ENCODE measurements around the gene GIPC3. TPM values are rescaled to one million over a fixed set of nuclear protein-coding genes. Genes with fewer than 3 reads are reported as not detected.
"Not testable (repeated sequence)": the region's sequence is repeated elsewhere in the genome, so short reads cannot be mapped to it uniquely, and the experiment has no call there.

GIPC3 gene
- total RNA-seq, 1 experiment from 2014 or later: 0.34 TPM

DNA sequence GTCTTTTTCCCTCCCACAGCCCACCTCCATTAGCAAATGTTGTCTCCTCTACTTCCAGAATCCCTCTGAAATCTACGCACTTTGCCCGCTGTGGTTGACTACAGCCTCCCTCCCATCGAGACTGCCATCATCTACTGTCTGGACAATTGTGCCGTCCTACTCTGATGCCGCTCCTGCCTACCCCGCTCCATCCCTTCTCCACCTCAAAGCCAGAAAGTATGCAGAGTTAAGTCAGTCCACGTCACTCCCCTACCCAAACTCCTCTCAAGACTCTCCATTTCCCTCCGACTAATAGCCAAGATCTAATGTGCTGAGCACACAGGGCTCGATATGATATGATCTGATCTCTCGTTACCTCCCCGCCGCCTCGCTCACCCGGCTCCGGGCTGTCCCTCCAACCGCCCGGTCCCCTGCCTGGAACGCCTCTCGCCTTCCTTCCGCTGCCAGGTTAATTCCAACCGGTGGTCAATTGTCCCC, 40.8 kb downstream of the GIPC3 start:
- ChIA-PET CTCF (no interaction called here), POLR2A (ENCODE audit: low non-redundant PET) (no interaction called here)
- no peaks in the 10 kb centered on the region for H3K27me3 ChIP-seq (replicated peaks; ENCODE audit: insufficient read depth, low read depth, low read length, poor library complexity)
- H3K4me3 ChIP-seq (ENCODE audit: low read depth, low read length, poor library complexity, severe bottlenecking): peak overlapping the region; percentile 90
- intact Hi-C loops (cut with micrococcal nuclease; ENCODE audit: unreplicated experiment): no loop called here
- peak overlapping the region; percentile 97 for H3K27ac ChIP-seq (ENCODE audit: low read depth, low read length, poor library complexity, severe bottlenecking)
- no peak for TF ChIP-seq CTCF (conservative IDR thresholded peaks at IDR 0.05; ENCODE audit: low read depth, low read length)
- no peak for TF ChIP-seq EZH2 (IDR thresholded peaks at IDR 0.05; ENCODE audit: borderline replicate concordance, low read depth, low read length, poor library complexity, severe bottlenecking)
- no peak for DNase-seq (ENCODE audit: low spot score)
- BruUV-seq (replicated peaks): TSS peak; percentile 22
- no peaks in the 10 kb centered on the region for H3K9me3 ChIP-seq (ENCODE audit: low read depth, low read length, poor library complexity, severe bottlenecking)
- peaks cover 12% of the 10 kb centered on the region for H3K4me1 ChIP-seq (ENCODE audit: insufficient read depth, low read length, poor library complexity, severe bottlenecking)
- H3K36me3 ChIP-seq (ENCODE audit: insufficient read depth, low read length, poor library complexity, severe bottlenecking): no peaks in the 10 kb centered on the region

DNA sequence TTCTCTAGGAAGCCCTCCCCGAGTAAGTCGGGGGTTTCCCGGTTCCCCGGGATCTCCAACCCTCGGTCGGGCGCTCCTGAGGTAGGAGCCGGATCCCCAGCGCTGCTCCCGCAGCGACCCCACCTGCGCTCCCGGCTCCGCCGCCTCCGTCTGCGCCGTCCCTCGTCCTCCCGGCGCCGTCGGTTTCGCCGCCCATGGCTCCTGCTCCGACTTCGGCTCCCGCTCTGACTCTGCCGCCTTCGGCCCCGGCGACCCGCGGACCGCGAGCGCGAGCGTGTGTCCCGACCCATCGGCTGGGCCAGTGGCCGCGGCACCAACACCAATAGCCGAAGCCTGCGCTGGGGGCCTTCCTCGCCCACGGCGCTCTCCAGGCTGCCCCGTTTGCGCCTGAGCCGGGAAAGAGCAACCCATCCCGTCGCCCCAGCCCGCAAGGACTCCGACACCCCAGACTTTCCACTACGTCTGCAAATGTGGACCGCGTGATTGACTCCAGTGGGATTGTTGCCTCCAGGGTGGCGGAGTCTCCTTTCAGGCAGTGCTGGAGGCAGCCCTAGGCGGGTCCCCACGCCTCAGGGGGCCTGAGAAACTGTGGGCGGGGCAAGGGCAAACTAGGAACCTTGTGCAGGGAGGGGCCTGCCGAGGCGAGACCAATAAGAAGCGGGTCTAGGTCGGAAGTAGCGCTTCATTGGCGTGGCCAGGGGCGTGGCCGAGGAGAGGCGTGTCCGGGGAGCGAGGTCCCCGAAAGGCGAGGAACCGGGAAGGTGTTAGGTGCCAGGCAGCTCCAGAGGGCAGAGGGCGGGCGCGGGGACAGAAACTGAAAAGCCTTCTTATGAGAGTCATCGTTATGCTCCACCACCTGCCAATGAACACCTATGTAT, 41.4 kb downstream of the GIPC3 start, which contains the start of gene CACTIN:
Gene CACTIN (minus strand): TSS at position 318 of the 878 bp plus-strand sequence. CDS start 28 bp downstream, at position 290.
- H3K27me3 ChIP-seq (replicated peaks; ENCODE audit: insufficient read depth, low read depth, low read length, poor library complexity): no peaks in the 10 kb centered on the region
- H3K9me3 ChIP-seq (ENCODE audit: low read depth, low read length, poor library complexity, severe bottlenecking): no peaks in the 10 kb centered on the region
- POLR2A ChIA-PET (ENCODE audit: low non-redundant PET): interaction anchor here (0.6 kb wide), 1 partner anchor 504 kb away, joined by 4 read pairs; no protein-coding TSS in a partner anchor
- peak within 1 kb of the TSS; percentile 90 for H3K4me3 ChIP-seq (ENCODE audit: low read depth, low read length, poor library complexity, severe bottlenecking)
- TF ChIP-seq EZH2 (IDR thresholded peaks at IDR 0.05; ENCODE audit: borderline replicate concordance, low read depth, low read length, poor library complexity, severe bottlenecking) (no peak), CTCF (conservative IDR thresholded peaks at IDR 0.05; ENCODE audit: low read depth, low read length) (0 out of 2 replicates have a peak, but pooled peaks have one; percentile 7)
- peak within 1 kb of the TSS; percentile 97 for H3K27ac ChIP-seq (ENCODE audit: low read depth, low read length, poor library complexity, severe bottlenecking)
- no TSS peak for BruUV-seq (replicated peaks)
- DNase-seq (ENCODE audit: low spot score): peak; percentile 99
- CTCF ChIA-PET: no interaction called here
- peaks cover 12% of the 10 kb centered on the region for H3K4me1 ChIP-seq (ENCODE audit: insufficient read depth, low read length, poor library complexity, severe bottlenecking)
- intact Hi-C loops (cut with micrococcal nuclease; ENCODE audit: unreplicated experiment): no loop called here
- H3K36me3 ChIP-seq (ENCODE audit: insufficient read depth, low read length, poor library complexity, severe bottlenecking): peaks cover under 1% of the 10 kb centered on the region

- peak overlapping the region; percentile 97 for H3K27ac ChIP-seq (ENCODE audit: low read depth, low read length, poor library complexity, severe bottlenecking)
- intact Hi-C loops (cut with micrococcal nuclease; ENCODE audit: unreplicated experiment): no loop called here
- no TSS peak for BruUV-seq (replicated peaks)
- H3K27me3 ChIP-seq (replicated peaks; ENCODE audit: insufficient read depth, low read depth, low read length, poor library complexity): no peaks in the 10 kb centered on the region
- H3K36me3 ChIP-seq (ENCODE audit: insufficient read depth, low read length, poor library complexity, severe bottlenecking): peaks cover 4% of the 10 kb centered on the region
- POLR2A ChIA-PET (ENCODE audit: low non-redundant PET): interaction anchor here (0.6 kb wide), 1 partner anchor 503 kb away, joined by 4 read pairs; no protein-coding TSS in a partner anchor
- no peak for DNase-seq (ENCODE audit: low spot score)
- H3K4me3 ChIP-seq (ENCODE audit: low read depth, low read length, poor library complexity, severe bottlenecking): no peak overlapping the region
- TF ChIP-seq CTCF (conservative IDR thresholded peaks at IDR 0.05; ENCODE audit: low read depth, low read length): no peak
- TF ChIP-seq EZH2 (IDR thresholded peaks at IDR 0.05; ENCODE audit: borderline replicate concordance, low read depth, low read length, poor library complexity, severe bottlenecking): no peak
- peaks cover 12% of the 10 kb centered on the region for H3K4me1 ChIP-seq (ENCODE audit: insufficient read depth, low read length, poor library complexity, severe bottlenecking)
- CTCF ChIA-PET: no interaction called here
- H3K9me3 ChIP-seq (ENCODE audit: low read depth, low read length, poor library complexity, severe bottlenecking): no peaks in the 10 kb centered on the region
Observed at GRCh38 chr19:3627351-3627723, 42.1 kb downstream of the GIPC3 start.

DNA sequence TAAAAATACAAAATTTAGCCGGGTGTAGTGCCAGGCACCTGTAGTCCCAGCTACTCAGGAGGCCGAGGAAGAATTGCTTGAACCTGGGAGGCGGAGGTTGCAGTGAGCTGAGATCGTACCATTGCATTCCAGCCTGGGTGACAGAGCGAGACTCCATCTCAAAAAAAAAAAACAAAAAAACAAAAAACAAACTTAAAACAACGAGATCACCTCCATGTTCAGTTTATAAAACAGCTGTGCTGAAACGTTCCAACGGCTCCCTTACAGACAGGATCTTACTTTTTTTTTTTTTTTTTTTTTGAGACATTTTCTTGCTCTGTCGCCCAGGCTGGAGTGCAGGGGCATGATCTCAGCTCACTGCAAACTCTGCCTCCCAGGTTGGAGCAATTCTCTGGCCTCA, 43.5 kb downstream of the GIPC3 start:
- DNase-seq (ENCODE audit: low spot score); H3K27ac ChIP-seq (ENCODE audit: low read depth, low read length, poor library complexity, severe bottlenecking); H3K27me3 ChIP-seq (replicated peaks; ENCODE audit: insufficient read depth, low read depth, low read length, poor library complexity); BruUV-seq (replicated peaks); H3K36me3 ChIP-seq (ENCODE audit: insufficient read depth, low read length, poor library complexity, severe bottlenecking); H3K4me3 ChIP-seq (ENCODE audit: low read depth, low read length, poor library complexity, severe bottlenecking); intact Hi-C loops (cut with micrococcal nuclease; ENCODE audit: unreplicated experiment); CTCF ChIA-PET; H3K9me3 ChIP-seq (ENCODE audit: low read depth, low read length, poor library complexity, severe bottlenecking); POLR2A ChIA-PET (ENCODE audit: low non-redundant PET): not testable (repeated sequence)
- H3K4me1 ChIP-seq (ENCODE audit: insufficient read depth, low read length, poor library complexity, severe bottlenecking): peaks cover 12% of the 10 kb centered on the region
